ENCODE measurements around the gene SYT17.

GRCh38 chr16:19203374-19203966 is 35.4 kb downstream of the SYT17 start:
- TF ChIP-seq POLR2AphosphoS5 (IDR thresholded peaks at IDR 0.05; ENCODE audit: low read depth, low read length) (no peak), POLR2A (IDR thresholded peaks at IDR 0.05; ENCODE audit: low read depth, low read length) (no peak), TAF1 (IDR thresholded peaks at IDR 0.05; ENCODE audit: borderline replicate concordance, low read depth, low read length) (no peak)
